Peyer's patch (tissue), 4 donors: ENCODE measurements around the gene PARP15. TPM values are rescaled to one million over a fixed set of nuclear protein-coding genes. Genes with fewer than 3 reads are reported as not detected.
"Not testable (repeated sequence)": the region's sequence is repeated elsewhere in the genome, so short reads cannot be mapped to it uniquely, and the experiment has no call there.

Source experiments
- DNase-seq, 3 donors: peaks; one replicate each; pipeline ENCODE4 v3.0.0-alpha.2; 2017 to 2019
- H3K27ac ChIP-seq, 4 donors: fragments of 200-600 bp; sonication (generic); one replicate each; pipeline ENCODE4 v1.5.1; 2016 to 2019
- H3K27me3 ChIP-seq, 2 donors: fragments of 200-600 bp; sonication (generic); one replicate each; pipeline ENCODE4 v1.5.1; 2019
- H3K36me3 ChIP-seq, 3 donors: fragments of 200-600 bp; sonication (generic); one replicate each; pipeline ENCODE4 v1.5.1; 2016 to 2019
- H3K4me1 ChIP-seq, 4 donors: fragments of 200-600 bp; sonication (generic); one replicate each; pipeline ENCODE4 v1.5.1; 2016 to 2019
- H3K4me3 ChIP-seq, 4 donors: fragments of 200-600 bp; sonication (generic); 1 replicate in 3 of 4; 2 replicates in 1 of 4; pipeline ENCODE4 v1.5.1; 2016 to 2019; ENCODE audit warnings: mild to moderate bottlenecking in 1 of 4
- H3K9me3 ChIP-seq, 4 donors: fragments of 200-600 bp; sonication (generic); one replicate each; pipeline ENCODE4 v1.5.1; 2016 to 2019; ENCODE audit warnings: mild to moderate bottlenecking in 1 of 4
- POLR2A ChIP-seq, 2 donors: fragments of 450-650 bp; IDR thresholded peaks; one replicate each; pipeline ENCODE4 v1.5.1; 2017; ENCODE audit warnings: antibody characterized with exemption in 2 of 2, mild to moderate bottlenecking in 2 of 2, moderate library complexity in 2 of 2
- total RNA-seq, 4 donors: library from RNA; depleted of rRNA; stranded (reverse); fragments of >200 nt; gene quantifications; one replicate each; pipeline ENCODE4 v1.1.0, GENCODE V29; 2016
- TF ChIP-seq, protein P1 (sequence below), 6 experiments: fragments of 450-650 bp in 4 of 6; fragments of 200-600 bp in 2 of 6; sonication (generic) in 1 of 6; IDR thresholded peaks; one replicate each; pipeline ENCODE4 v1.5.1; 2017 to 2019; ENCODE audit warnings: antibody characterized with exemption in 6 of 6, mild to moderate bottlenecking in 3 of 6, moderate library complexity in 1 of 6

Gene PARP15
- total RNA-seq, 4 donors from 2014 or later = 3.1 to 109 (median 6.5) TPM

DNA sequence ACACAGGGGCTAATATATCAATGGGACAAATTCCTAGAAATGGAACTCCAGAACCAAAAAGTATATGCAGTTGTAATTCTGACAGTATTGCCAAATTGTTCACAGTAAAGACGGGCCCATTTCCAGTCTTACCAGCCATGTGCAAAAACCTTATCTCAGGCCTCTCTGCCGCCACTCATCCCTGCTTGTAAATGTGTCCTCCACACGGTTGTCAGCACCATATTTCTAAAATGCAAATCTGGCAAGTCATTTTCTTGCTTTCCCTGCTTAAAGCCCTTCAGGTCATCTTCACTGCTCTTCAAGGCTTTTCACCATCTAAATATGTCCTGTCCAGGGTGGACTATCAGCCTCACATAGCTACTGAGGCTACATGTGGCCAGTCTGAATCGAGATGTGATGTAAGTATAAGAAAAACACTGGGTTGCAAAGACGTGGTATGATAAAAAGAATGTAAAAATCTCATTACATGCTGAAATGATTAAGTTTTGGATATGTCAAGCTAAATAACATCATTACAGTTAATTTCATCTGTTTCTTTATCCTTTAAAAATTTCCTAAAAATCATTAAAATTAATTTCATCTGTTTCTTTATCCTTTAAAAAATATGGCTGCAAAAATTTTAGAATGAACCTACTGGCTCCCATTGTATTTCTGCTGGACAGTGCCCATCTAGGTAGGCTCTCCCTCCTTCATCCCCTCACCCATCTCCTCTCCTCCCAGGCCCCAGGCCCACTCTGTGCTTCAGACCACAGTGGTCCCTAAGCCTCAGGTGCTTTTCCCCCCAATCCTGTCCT lies 14.3 kb upstream of the PARP15 start:
- Histone ChIP-seq H3K27me3 (no peaks in the 10 kb centered on the region), H3K4me1 (peaks cover 0 to 29% (median 5%) of the 10 kb centered on the region in 4 donors), H3K36me3 (peaks cover 0 to 37% (median 0%) of the 10 kb centered on the region in 3 donors), H3K4me3 (peak overlapping the region; percentile 67 to 96 (median 74)), H3K9me3 (no peaks in the 10 kb centered on the region), H3K27ac (peak overlapping the region; percentile 93 to 97 (median 94))
- no peak for DNase-seq
- TF ChIP-seq, protein P1, sequence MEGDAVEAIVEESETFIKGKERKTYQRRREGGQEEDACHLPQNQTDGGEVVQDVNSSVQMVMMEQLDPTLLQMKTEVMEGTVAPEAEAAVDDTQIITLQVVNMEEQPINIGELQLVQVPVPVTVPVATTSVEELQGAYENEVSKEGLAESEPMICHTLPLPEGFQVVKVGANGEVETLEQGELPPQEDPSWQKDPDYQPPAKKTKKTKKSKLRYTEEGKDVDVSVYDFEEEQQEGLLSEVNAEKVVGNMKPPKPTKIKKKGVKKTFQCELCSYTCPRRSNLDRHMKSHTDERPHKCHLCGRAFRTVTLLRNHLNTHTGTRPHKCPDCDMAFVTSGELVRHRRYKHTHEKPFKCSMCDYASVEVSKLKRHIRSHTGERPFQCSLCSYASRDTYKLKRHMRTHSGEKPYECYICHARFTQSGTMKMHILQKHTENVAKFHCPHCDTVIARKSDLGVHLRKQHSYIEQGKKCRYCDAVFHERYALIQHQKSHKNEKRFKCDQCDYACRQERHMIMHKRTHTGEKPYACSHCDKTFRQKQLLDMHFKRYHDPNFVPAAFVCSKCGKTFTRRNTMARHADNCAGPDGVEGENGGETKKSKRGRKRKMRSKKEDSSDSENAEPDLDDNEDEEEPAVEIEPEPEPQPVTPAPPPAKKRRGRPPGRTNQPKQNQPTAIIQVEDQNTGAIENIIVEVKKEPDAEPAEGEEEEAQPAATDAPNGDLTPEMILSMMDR (IDR thresholded peaks at IDR 0.05) = no peak
- no peak for TF ChIP-seq POLR2A (IDR thresholded peaks at IDR 0.05)

DNA sequence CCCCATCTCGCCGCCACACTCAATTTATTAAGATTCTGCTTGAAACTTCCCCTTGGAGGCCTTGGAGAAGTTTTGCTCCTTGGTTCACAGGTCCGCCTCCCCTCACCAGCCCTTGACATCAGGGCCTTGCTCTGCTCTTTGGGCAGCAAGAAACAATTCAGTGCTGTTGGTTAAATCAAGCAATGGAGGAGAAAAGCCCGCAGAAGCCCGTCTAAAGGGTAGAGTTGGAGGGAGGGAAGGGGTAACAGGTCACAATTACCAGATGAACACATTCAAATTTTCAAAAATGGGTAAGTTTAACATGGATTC lies 13.8 kb upstream of the PARP15 start:
- Histone ChIP-seq H3K4me3 (peak overlapping the region; percentile 67 to 96 (median 74)), H3K27me3 (no peaks in the 10 kb centered on the region), H3K4me1 (peaks cover 0 to 29% (median 5%) of the 10 kb centered on the region in 4 donors), H3K9me3 (no peaks in the 10 kb centered on the region), H3K36me3 (peaks cover 0 to 32% (median 0%) of the 10 kb centered on the region in 3 donors), H3K27ac (peak overlapping the region; percentile 93 to 97 (median 94))
- DNase-seq = peak in 1 of 3 donors; percentile 30
- no peak for TF ChIP-seq POLR2A (IDR thresholded peaks at IDR 0.05)
- TF ChIP-seq, protein P1 (IDR thresholded peaks at IDR 0.05) = no peak

DNA sequence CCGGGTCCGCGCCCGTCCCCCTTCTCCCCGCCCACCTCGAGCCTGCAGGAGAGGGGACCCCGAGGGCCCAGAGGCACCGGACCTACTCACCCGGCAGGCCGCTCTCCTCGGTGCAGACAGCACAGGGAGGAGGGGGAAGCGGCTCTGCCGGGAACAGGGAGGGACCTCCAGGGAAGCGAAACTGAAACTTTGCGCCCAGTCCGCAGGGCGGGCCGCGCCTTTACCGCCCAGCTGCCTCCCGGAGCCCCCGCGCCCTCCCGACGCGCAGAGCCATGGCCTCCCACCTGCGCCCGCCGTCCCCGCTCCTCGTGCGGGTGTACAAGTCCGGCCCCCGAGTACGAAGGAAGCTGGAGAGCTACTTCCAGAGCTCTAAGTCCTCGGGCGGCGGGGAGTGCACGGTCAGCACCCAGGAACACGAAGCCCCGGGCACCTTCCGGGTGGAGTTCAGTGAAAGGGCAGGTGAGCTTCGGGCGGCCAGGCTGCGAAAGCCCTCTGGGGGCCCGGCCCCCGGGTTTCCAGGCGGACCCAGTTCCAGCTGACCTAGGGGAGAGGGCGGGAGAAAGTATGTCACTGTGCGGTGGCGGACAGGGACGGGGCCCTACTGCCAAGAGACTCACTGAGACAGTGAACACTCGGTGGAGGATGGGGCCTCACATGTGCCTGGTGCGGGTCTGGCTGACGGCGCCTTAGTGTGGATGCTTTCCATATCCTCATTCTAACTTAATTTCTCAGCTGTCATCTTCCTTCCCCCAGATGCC lies 13.1 kb upstream of the PARP15 start, which contains the start of the genes DTX3L and PARP9:
TSS of gene DTX3L (plus strand) at position 184 of the 758 bp plus-strand sequence. CDS start at position 273, 89 bp downstream.
TSS of gene PARP9 (minus strand) at position 146 of the 758 bp plus-strand sequence. CDS start 4,680 bp downstream, outside the sequence.
- Histone ChIP-seq H3K27me3 (no peaks in the 10 kb centered on the region), H3K4me1 (peaks cover 0 to 29% (median 5%) of the 10 kb centered on the region in 4 donors), H3K9me3 (no peaks in the 10 kb centered on the region), H3K36me3 (peaks cover 0 to 28% (median 0%) of the 10 kb centered on the region in 3 donors), H3K4me3 (peak within 1 kb of the TSS; percentile 67 to 96 (median 74)), H3K27ac (peak within 1 kb of the TSS; percentile 93 to 97 (median 94))
- peak; percentile 75 to 93 (median 91) for DNase-seq
- TF ChIP-seq POLR2A (IDR thresholded peaks at IDR 0.05) = peak; percentile 80 to 81
- TF ChIP-seq, protein P1 (IDR thresholded peaks at IDR 0.05) = peak in 2 of 6 experiments; percentile 3 to 9

DNA sequence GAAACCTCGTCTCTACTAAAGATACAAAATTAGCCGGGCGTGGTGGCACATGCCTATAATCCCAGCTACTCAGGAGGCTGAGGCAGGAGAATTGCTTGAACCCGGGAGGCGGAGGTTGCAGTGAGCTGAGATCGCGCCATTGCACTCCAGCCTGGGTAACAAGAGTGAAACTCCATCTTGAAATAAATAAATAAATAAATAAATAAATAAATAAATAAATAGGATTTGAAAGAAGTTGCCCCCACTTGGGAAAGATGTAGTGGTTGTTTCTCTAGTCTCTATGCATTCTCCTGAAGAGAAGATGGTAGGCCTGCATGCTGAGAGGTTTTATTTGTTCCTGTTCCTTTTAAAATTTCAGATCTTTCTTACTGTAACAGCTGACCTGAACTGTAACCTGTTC lies 9.3 kb upstream of the PARP15 start:
- H3K9me3 ChIP-seq = not testable (repeated sequence)

DNA sequence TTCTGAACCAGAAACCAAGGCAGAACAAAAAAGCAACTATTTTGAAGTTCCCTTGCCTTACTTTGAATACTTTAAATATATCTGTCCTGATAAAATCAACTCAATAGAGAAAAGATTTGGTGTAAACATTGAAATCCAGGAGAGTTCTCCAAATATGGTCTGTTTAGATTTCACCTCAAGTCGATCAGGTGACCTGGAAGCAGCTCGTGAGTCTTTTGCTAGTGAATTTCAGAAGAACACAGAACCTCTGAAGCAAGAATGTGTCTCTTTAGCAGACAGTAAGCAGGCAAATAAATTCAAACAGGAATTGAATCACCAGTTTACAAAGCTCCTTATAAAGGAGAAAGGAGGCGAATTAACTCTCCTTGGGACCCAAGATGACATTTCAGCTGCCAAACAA lies 8.7 kb upstream of the PARP15 start:
- DNase-seq = no peak
- H3K36me3 ChIP-seq = peaks cover 0 to 61% (median 0%) of the 10 kb centered on the region in 3 donors
- H3K27ac ChIP-seq = peak overlapping the region in 1 of 4 donors; percentile 43
- TF ChIP-seq POLR2A (IDR thresholded peaks at IDR 0.05) = no peak
- TF ChIP-seq, protein P1 (IDR thresholded peaks at IDR 0.05) = no peak
- H3K27me3 ChIP-seq = no peaks in the 10 kb centered on the region
- H3K4me1 ChIP-seq = peaks cover 0 to 17% (median 4%) of the 10 kb centered on the region in 4 donors
- no peak overlapping the region for H3K4me3 ChIP-seq
- H3K9me3 ChIP-seq = no peaks in the 10 kb centered on the region

More for the DNA sequence above, 9.3 kb upstream of the PARP15 start:
- not testable (repeated sequence) for DNase-seq, H3K4me3 ChIP-seq, H3K27me3 ChIP-seq
- Histone ChIP-seq H3K27ac (peak overlapping the region in 1 of 4 donors; percentile 43), H3K36me3 (peaks cover 0 to 61% (median 0%) of the 10 kb centered on the region in 3 donors), H3K4me1 (peaks cover 0 to 22% (median 5%) of the 10 kb centered on the region in 4 donors)
